Measurements from ENCODE around the gene DIP2B.

The DIP2B gene

DNA sequence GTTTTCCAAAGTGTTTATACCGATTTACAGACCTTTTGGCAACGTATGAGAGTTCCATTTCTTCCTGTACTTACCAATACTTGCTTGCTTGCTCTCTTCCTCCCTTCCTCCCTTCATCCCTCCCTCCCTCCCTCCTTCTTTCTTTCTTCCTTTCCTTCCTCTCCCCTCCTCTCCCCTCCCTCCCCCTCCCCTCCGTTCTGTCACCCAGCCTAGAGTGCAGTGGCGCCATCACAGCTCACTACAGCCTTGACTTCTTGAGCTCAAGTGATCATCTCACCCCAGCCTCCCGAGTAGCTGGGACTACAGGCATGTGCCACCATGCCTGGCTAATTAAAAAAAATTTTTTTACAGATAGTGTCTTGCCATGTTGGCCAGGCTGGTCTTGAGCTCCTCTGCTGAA lies 40.4 kb downstream of the DIP2B start:
- no peak overlapping the region for H3K4me3 ChIP-seq (ENCODE audit: low read depth, low read length)
- H3K4me1 ChIP-seq, result no peaks in the 10 kb centered on the region; the same call in 1 of the 2 replicates
- TF ChIP-seq, protein P1, sequence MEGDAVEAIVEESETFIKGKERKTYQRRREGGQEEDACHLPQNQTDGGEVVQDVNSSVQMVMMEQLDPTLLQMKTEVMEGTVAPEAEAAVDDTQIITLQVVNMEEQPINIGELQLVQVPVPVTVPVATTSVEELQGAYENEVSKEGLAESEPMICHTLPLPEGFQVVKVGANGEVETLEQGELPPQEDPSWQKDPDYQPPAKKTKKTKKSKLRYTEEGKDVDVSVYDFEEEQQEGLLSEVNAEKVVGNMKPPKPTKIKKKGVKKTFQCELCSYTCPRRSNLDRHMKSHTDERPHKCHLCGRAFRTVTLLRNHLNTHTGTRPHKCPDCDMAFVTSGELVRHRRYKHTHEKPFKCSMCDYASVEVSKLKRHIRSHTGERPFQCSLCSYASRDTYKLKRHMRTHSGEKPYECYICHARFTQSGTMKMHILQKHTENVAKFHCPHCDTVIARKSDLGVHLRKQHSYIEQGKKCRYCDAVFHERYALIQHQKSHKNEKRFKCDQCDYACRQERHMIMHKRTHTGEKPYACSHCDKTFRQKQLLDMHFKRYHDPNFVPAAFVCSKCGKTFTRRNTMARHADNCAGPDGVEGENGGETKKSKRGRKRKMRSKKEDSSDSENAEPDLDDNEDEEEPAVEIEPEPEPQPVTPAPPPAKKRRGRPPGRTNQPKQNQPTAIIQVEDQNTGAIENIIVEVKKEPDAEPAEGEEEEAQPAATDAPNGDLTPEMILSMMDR (IDR thresholded peaks at IDR 0.05; ENCODE audit: low read depth, low read length), result no peak
- DNase-seq, result no peak
- no peaks in the 10 kb centered on the region for H3K27me3 ChIP-seq
- H3K9me3 ChIP-seq, result no peaks in the 10 kb centered on the region
- no peaks in the 10 kb centered on the region for H3K36me3 ChIP-seq

GRCh38 chr12:50545786-50546185 lies 41.0 kb downstream of the DIP2B start:
- H3K4me1 ChIP-seq, result no peaks in the 10 kb centered on the region; the same call in 1 of the 2 replicates
- no peak for DNase-seq
- H3K9me3 ChIP-seq, result no peaks in the 10 kb centered on the region
- no peaks in the 10 kb centered on the region for H3K27me3 ChIP-seq
- H3K36me3 ChIP-seq, result no peaks in the 10 kb centered on the region
- TF ChIP-seq, protein P1 (IDR thresholded peaks at IDR 0.05; ENCODE audit: low read depth, low read length), result no peak
- no peak overlapping the region for H3K4me3 ChIP-seq (ENCODE audit: low read depth, low read length)

GRCh38 chr12:50546441-50547318 lies 41.9 kb downstream of the DIP2B start:
- H3K27me3 ChIP-seq, result no peaks in the 10 kb centered on the region
- TF ChIP-seq, protein P1 (IDR thresholded peaks at IDR 0.05; ENCODE audit: low read depth, low read length), result no peak
- DNase-seq, result no peak
- no peak overlapping the region for H3K4me3 ChIP-seq (ENCODE audit: low read depth, low read length)
- H3K36me3 ChIP-seq, result no peaks in the 10 kb centered on the region
- no peaks in the 10 kb centered on the region; the same call in 1 of the 2 replicates for H3K4me1 ChIP-seq
- H3K9me3 ChIP-seq, result no peaks in the 10 kb centered on the region

- no peaks in the 10 kb centered on the region for H3K27me3 ChIP-seq
- DNase-seq, result no peak
- H3K4me3 ChIP-seq (ENCODE audit: low read depth, low read length), result no peak overlapping the region
- TF ChIP-seq, protein P1 (IDR thresholded peaks at IDR 0.05; ENCODE audit: low read depth, low read length), result no peak
- no peaks in the 10 kb centered on the region; the same call in 1 of the 2 replicates for H3K4me1 ChIP-seq
- no peaks in the 10 kb centered on the region for H3K9me3 ChIP-seq
- H3K36me3 ChIP-seq, result no peaks in the 10 kb centered on the region
Measured at GRCh38 chr12:50547742-50548141, 43.0 kb downstream of the DIP2B start.

DNA sequence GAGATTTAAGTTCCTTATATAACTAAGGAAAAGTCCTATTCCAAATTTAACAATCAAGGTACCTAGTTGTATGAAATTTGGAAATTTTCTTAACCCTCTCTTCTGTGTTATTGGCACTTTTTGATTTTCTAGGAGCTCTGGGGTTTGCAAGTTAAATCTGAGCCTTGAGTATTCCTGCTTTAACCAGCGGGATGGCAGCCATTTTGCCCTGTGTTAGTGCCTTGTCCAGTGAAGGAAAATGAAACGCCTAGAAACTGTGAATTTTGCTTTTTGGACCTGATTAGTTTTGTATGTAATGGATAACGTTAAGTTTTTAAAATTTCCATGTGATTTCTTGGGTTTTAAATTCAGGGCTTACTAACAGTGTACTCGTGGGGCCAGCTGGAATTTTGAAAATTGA lies 45.1 kb downstream of the DIP2B start:
- TF ChIP-seq, protein P1 (IDR thresholded peaks at IDR 0.05; ENCODE audit: low read depth, low read length), result no peak
- peaks cover 3% of the 10 kb centered on the region for H3K36me3 ChIP-seq

More for the DNA sequence above, 45.1 kb downstream of the DIP2B start:
- no peaks in the 10 kb centered on the region; the same call in 1 of the 2 replicates for H3K4me1 ChIP-seq
- H3K4me3 ChIP-seq (ENCODE audit: low read depth, low read length), result no peak overlapping the region
- H3K9me3 ChIP-seq, result no peaks in the 10 kb centered on the region
- no peak for DNase-seq
- no peaks in the 10 kb centered on the region for H3K27me3 ChIP-seq

Measured in BE2C (cell line).